ENCODE results near the gene GPC5. TPM values are rescaled to one million over a fixed set of nuclear protein-coding genes. Genes with fewer than 3 reads are reported as not detected.

The GPC5 gene
- total RNA-seq, 1 experiment from 2014 or later = 0.15 TPM

GRCh38 chr13:92735909-92736308 is 1337.5 kb downstream of the GPC5 start:
- Histone ChIP-seq H3K23me2 (ENCODE audit: insufficient read length, low read depth, low read length, poor library complexity, severe bottlenecking) (no peaks in the 10 kb centered on the region), H3K56ac (ENCODE audit: insufficient read length, low read depth, low read length) (no peak overlapping the region), H2BK15ac (ENCODE audit: low read depth, low read length) (no peak overlapping the region), H3K4me1 (ENCODE audit: insufficient read depth, low read length) (no peaks in the 10 kb centered on the region), H3K79me1 (ENCODE audit: insufficient read depth, low read depth, low read length, poor library complexity, severe bottlenecking) (no peaks in the 10 kb centered on the region), H2BK12ac (ENCODE audit: insufficient read length, low read depth, low read length) (no peak overlapping the region), H3K4ac (ENCODE audit: low read depth, low read length) (no peak overlapping the region), H3K14ac (ENCODE audit: insufficient read depth, low read length) (no peak overlapping the region), H4K91ac (ENCODE audit: insufficient read length, low read depth, low read length) (no peak overlapping the region), H4K8ac (replicated peaks; ENCODE audit: insufficient read length, low read depth, low read length) (no peak overlapping the region), H3K18ac (ENCODE audit: insufficient read length, low read depth, low read length) (no peak overlapping the region), H2BK120ac (ENCODE audit: low read depth, low read length, poor library complexity, severe bottlenecking) (no peak overlapping the region), H2AFZ (ENCODE audit: low read length) (no peak overlapping the region), H3K4me2 (ENCODE audit: insufficient read depth, insufficient read length, low read length) (no peak overlapping the region), H4K5ac (ENCODE audit: insufficient read length, low read depth, low read length) (no peak overlapping the region), H2BK5ac (ENCODE audit: insufficient read length, low read length) (no peak overlapping the region), H3T11ph (ENCODE audit: low read length) (no peak overlapping the region), H3K27ac (ENCODE audit: insufficient read length, low read depth, low read length) (no peak overlapping the region), H3K79me2 (ENCODE audit: insufficient read depth, low read length) (no peaks in the 10 kb centered on the region), H3K23ac (ENCODE audit: insufficient read length, low read depth, low read length) (no peak overlapping the region), H4K20me1 (ENCODE audit: control insufficient read depth, insufficient read depth, insufficient read length) (no peaks in the 10 kb centered on the region), H3K27me3 (ENCODE audit: insufficient read depth, low read length) (no peaks in the 10 kb centered on the region), H3K9ac (ENCODE audit: extremely low read depth, insufficient read length, low read length) (no peak overlapping the region), H2BK20ac (ENCODE audit: low read depth, low read length, poor library complexity, severe bottlenecking) (no peak overlapping the region), H3K9me3 (ENCODE audit: control insufficient read depth, low read depth, low read length) (no peaks in the 10 kb centered on the region), H2AK5ac (ENCODE audit: insufficient read length, low read length) (no peak overlapping the region)
- TF ChIP-seq CTCF (conservative IDR thresholded peaks at IDR 0.05) = no peak
- Mint-ChIP-seq H3K27me3 (ENCODE audit: low read depth) (no peaks in the 10 kb centered on the region; the same call in none of the 2 replicates), H3K4me3 (no peak overlapping the region), H3K36me3 (ENCODE audit: insufficient read depth in 1 of 3, low read depth in 3 of 3) (no peaks in the 10 kb centered on the region), H3K9me3 (no peaks in the 10 kb centered on the region; a peak in 1 of 5 replicates), H3K27ac (no peak overlapping the region), H3K4me1 (no peaks in the 10 kb centered on the region)
- WGBS (ENCODE audit: extremely low coverage, insufficient read length, low lambda C conversion rate) = no CpG with 5 or more reads among the region's 1 CpG
- no peak for DNase-seq

Data from H9 (cell line).